HG03060 (cell line): Measurements from ENCODE around the gene ADAMTS10.
"Not testable (repeated sequence)": the region's sequence is repeated elsewhere in the genome, so short reads cannot be mapped to it uniquely, and the experiment has no call there.

Source experiments
- ATAC-seq: cut with Tn5 transposase; IDR thresholded peaks from one replicate; pipeline ENCODE4 v1.9.1; 2021; ENCODE audit warnings: low read depth, moderate number of reproducible peaks; ENCODE audit not compliant: unreplicated experiment

Gene ADAMTS10

GRCh38 chr19:8610041-8610935 is at the start of gene ADAMTS10:
TSS of gene ADAMTS10 (minus strand) at chr19:8610715. CDS start at chr19:8605710, 5,005 bp downstream.
- ATAC-seq = no peak

GRCh38 chr19:8659905-8660304 is 49.4 kb upstream of the ADAMTS10 start:
- ATAC-seq = no peak

DNA sequence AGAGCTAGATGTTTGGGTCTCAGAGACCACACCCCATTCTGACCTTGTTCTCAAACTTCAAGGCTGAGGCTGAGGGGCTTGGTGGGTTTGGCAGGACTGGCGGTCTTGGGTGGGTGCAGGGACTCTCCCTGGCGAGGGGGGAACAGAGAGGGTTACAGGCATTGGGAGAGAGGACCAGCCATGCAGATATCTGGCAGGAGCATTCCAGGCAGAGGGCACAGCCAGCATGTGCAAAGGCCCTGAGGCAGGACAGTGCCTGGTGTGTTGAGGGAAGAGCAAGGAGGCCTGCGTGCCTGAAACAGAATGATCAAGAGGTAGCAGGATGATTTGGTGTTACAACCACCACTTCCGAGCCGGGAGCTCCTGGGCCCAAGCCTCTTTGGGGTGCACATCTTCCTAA is 47.4 kb upstream of the ADAMTS10 start:
- no peak for ATAC-seq

DNA sequence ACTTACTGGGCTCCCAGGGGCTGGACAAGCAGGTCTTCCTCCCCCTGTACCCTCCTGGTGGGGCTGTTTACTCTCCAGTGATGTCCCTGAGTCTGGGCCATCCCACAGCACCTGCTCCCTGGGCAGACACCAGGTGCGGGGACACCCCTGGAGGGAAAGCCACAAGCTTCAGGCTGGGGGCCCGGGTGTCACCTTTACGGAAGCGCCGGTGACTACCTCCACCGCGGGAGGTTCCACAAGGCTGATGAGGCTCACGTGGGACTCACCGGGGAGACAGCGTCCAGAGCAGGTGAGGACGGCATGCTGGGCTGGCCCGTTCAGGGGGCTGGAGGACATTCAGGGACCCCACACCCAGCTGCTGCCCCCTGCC is 44.8 kb upstream of the ADAMTS10 start:
- no peak for ATAC-seq

DNA sequence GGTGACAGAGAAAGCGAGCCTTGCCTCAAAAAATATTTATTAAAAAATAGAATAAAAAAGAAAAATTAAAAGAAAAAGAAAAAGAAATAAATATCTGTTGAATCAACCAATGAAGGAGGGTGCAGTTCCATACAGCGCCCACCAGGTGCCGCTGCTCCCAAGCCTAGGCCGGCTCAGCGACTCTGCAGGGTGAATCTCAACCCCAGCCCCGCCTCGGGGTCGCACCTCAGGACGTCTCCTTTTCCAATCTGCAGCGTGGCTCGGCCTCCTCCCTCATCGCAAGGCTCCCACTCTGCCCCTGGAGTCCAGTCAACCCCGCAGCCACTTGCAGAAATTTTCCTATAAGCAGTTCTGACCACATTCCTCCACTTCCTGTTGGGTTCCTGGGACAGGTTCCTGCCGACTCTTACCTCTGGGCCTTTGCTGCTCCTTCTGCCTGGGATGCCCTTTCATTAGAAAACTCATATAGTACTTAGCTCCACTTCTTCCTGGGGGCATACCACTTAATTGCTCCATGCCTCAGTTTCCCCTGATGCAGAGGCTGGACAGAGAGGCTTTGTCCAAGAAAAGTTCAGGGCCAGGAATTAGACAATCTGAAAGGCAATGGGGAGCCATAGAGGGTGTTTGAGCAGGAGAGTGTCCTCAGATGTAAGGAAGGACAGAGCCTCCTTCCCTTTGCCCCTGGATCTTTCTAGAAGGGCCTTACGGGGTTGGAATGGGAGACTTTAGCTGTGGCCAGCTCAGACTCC is 44.2 kb upstream of the ADAMTS10 start:
- no peak for ATAC-seq

- no peak for ATAC-seq
Observed at GRCh38 chr19:8648240-8648639, 37.7 kb upstream of the ADAMTS10 start.

DNA sequence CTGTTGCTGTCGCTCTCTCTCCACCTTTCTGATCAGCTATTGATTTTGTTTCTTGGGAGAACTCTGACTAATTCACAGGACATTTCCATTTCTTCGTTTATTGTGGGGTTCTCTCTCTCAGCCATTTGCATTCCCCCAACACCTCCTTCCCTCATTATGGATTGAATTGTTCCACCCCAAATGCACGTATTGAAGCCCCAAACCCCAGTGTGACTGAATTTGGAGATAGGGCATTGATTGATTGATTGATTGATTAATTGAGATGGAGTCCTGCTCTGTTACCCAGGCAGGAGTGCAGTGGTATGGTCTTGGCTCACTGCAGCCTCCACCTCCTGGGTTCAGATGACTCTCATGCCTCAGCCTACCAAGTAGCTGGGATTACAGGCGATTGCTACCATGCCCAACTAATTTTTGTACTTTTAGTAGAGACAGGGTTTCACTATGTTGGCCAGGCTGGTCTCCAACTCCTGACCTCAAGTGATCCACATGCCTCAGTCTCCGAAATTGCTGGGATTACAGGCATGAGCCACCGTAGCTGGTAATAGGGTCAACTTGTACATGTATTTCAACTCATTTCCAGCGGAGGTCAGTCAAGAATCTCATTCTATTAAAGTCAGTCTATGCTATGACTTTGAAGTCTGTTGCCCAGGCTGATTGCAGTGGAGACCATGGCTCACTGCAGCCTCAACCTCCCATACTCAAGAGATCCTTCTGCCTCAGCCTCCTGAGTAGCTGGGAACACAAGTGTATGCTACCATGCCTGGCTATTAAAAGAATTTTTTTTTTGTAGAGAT is 33.5 kb upstream of the ADAMTS10 start:
- ATAC-seq = no peak

DNA sequence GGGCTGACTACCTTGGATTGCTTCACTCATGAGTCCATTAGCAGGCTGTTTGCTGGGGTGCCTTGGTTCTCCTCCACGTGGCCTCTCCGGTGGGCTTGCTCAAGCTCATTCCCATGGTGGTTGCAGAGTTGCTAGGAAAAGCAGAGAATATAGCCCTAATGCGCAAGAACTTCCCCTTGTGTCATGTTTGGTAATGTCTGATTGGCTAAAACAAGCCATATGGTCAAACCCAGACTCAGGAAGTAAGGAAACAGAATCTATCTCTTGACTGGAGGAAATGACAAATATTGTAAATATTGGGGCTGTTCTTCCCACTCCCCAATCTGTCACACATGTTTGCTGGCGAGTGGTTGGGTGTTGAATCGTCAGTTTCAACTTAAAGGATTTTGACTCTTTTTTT is 32.0 kb upstream of the ADAMTS10 start:
- no peak for ATAC-seq

DNA sequence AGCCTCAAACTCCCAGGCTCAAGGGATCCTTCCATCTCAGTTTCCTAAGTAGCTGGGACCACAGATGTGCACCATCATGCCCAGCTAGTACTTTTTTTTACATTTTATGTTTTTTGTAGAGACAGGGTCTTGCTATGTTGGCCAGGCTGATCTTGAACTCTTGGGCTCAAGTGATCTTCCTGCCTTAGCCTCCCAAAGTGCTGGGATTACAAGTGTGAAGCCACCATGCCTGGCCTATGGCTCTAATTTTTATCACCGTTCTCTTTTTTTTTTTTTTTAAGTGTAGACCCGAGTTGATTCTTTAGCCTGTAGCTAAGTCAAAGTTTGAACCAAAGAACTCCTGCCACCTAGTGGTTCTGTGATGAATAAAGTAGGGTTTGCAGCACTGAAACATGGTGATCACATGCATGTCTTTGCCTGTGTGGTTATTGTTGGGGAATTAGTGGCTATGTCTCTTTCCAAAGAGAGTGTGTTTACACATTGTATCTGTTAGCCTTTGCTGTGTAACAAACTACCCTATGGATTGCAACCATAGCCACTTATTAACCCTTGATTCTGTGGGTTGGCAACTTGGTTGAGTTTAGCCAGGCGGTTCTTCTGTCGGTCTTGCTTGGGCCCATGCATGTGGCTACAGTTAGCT is 31.5 kb upstream of the ADAMTS10 start:
- no peak for ATAC-seq

DNA sequence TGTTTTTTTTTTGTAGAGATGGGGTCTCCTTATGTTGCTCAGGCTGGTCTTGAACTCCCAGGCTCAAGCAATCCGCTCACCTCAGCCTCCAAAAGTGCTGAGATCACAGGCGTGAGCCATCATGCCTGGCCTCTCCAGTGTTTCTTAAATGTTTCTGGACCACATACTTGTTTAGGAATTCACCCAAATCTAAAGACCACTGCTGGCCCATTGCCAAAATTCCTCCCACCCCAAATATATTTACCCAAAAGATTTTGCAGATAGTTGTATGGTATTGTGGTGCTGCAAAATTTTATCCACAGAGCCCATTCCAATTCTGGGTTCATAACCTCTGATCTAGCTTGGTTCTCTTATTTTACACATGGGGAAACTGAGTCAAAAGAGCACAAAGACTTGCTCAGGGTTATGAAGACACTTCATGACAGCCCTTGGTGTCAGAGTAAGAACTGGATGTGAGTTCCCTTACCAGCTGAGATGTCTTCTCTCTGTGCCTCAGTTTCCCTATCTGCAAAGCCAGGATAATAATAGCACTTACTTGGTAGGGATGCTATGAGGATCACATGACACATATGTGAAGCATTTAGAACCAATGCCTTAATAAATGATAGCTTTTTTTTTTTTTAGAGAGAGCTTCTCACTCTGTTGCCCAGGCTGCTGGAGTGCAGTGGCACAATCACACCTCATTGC is 30.8 kb upstream of the ADAMTS10 start:
- no peak for ATAC-seq

DNA sequence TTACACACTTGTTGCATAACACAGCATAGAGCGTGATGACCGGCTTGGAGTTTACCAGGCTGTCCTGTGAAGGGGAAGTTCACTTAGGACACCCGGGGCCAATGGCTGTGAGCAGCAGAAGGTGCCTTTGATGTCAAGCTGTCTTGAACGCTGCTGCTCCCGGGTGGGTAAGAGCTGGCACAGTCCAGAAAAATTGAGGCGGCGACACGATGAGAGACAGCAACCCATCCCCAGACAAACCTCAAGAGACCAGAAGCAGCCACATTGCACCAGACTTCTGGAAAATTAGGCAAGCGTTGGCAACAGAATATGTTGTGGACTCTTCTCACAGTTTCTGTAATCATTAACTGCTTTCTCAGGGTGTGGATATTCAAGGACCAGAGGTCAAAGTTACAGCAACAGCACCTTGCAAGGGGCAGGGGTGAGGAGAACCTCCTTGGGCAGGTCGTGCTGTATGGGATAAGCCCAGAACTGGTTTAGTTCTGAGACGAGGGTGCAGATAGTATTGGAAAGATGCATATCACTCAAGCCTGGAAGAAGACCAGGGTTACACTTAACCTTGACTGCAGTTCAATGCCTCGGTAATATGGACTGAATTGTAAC is 30.0 kb upstream of the ADAMTS10 start:
- ATAC-seq = no peak

- no peak for ATAC-seq
Observed at GRCh38 chr19:8639821-8640401, 29.4 kb upstream of the ADAMTS10 start.

DNA sequence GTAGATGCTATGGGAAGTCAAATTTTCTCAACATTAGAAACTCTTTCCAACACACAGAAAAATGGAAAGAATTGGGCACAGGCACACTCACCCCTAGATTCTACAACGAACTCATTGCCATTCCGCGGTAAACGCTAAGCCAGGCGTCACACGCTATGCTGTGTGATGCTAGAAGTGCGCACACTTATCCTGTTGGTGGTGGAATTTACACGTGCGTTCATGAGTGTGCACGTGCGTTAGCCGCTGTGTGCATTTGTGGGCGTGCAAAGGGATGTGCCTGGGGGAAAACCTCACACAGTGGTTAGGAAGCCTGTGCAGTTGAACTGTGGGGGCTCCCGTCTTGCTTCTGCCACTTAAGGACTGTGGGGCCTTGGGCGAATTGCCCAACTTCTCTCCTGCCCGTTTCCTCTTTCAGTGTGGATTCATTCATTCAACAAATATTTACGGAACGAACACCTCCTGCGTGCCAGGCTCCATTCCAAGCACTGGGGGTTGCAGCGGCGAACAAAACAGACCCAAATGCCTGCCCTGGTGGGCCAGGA is 27.6 kb upstream of the ADAMTS10 start:
- ATAC-seq = no peak

GRCh38 chr19:8637070-8637469 is 26.6 kb upstream of the ADAMTS10 start:
- ATAC-seq = not testable (repeated sequence)

DNA sequence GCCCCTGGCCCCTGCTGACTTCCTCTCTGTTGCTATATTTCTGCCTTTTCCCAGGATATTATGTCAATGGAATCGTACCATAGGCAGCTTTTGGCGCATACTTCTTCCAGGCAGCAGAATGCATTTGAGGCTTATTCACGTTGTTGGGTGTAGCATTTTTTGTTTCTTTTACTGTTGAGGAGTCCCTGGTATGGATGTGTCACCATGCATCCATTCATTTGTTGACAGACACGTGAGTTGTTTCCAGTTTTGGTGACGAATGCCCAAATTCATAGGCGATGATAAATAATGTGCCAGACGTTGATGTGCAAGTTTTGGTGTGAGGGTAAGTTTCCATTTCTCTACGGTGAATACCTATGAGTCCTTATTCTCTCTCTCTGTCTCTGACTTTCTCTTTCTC is 24.9 kb upstream of the ADAMTS10 start:
- ATAC-seq = no peak

- ATAC-seq = no peak
Observed at GRCh38 chr19:8631425-8631819, 20.9 kb upstream of the ADAMTS10 start.

DNA sequence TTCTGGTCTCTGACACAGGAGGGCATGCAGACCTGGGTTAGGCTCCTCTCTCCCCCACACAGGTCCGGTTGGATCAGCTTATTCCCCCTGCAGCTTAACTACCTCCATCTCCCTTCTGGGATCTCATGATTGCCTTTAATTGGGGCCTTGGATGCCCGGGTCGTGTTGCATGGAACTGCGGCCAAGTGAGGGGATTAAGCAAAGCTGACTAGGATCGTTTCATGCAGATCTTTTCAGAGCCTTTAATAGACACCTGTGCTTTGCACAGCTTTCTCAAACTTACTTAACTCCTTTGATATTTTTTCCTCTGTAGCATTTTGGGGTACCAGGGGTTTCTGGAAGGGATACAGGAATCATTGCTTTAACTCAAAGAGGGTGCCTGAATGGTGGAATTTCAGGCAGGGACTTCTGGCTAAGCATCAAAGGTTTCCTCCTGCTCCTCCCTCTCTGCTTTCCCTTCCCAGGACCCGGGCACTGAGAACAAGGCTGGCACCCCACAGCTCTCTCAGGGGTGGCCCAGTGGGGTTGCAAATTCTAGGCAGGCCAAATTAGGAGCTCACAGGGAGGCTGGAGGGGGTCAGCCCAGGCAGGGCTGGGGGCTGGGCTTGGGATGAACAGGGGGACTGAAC is 20.4 kb upstream of the ADAMTS10 start:
- no peak for ATAC-seq

DNA sequence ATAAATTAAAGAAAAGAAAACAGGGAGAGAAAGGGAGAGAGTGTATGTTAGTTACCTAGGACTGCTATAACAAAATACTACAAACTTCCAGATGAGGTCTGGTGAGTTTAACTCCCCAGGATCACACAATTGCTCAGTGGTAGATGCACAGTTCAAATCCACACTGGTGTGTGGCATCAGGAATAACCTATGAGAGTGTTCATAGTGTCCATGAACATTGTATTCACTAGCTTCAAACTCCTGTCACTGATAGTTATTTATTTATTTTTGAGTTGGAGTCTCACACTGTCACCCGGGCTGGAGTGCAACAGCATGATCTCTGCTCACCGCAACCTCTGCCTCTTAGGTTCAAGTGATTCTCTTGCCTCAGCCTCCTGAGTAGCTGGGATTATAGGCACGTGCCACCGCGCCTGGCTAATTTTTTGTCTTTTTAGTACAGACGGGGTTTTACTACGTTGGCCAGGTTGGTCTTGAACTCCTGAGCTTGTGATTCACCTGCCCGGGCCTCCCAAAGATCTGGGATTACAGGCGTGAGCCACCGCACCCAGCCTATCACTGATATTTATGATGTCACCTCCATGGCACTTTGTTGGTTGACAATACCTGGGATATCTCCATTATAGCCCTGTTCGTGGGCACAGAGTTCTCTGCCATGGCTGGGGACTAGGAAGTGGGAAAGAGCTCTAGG is 19.6 kb upstream of the ADAMTS10 start, which contains the start of gene NFILZ:
NFILZ (plus strand) TSS at position 638 of the 688 bp plus-strand sequence. CDS start 46,133 bp downstream, outside the sequence.
- ATAC-seq = no peak
